ENCODE results near the gene GLTP. TPM values are rescaled to one million over a fixed set of nuclear protein-coding genes. Genes with fewer than 3 reads are reported as not detected.

GLTP gene
- total and polyA plus RNA-seq, 2 of the 13 experiments (the other 11 are each of a cell fraction or from before 2014, with no cell fraction given): 10.7 to 12.9 TPM

GRCh38 chr12:109822951-109823411 lies 57.4 kb downstream of the GLTP start (continued):
- no peak for TF ChIP-seq SMAD3 (CRISPR knock-in tag; IDR thresholded peaks at IDR 0.05)
- TF ChIP-seq GABPB1 (CRISPR knock-in tag; IDR thresholded peaks at IDR 0.05): peak; percentile 70; the same call in 1 of the 2 replicates
- TF ChIP-seq RXRA (CRISPR knock-in tag; IDR thresholded peaks at IDR 0.05): peak; percentile 82

GRCh38 chr12:109822416-109822815 lies 57.9 kb downstream of the GLTP start:
- H3K9me3 ChIP-seq (ENCODE audit: low read length): no peaks in the 10 kb centered on the region
- intact Hi-C loops (cut with micrococcal nuclease; ENCODE audit: unreplicated experiment) (no loop called here), in situ Hi-C loops (cut with HindIII; ENCODE audit: extremely low pct_ligation_motif_present, low pct_unique_long_range_greater_than_20kb) (no loop called here)
- POLR2A ChIA-PET: no interaction called here
- WGBS (ENCODE audit: low lambda C conversion rate): 32% methylated on average over 7 of the region's 7 CpGs
- peaks cover 76% of the 10 kb centered on the region for H3K4me1 ChIP-seq (ENCODE audit: insufficient read depth, low read length)
- DNase-seq (ENCODE audit: low spot score) (no peak), ATAC-seq (no peak; the same call in 2 of the 3 replicates), FAIRE-seq (no peak)
- no peaks in the 10 kb centered on the region for H4K20me1 ChIP-seq (ENCODE audit: insufficient read depth, low read length)
- peak overlapping the region; percentile 42; the same call in 1 of the 2 replicates for H3K9ac ChIP-seq (ENCODE audit: insufficient read depth, low read depth, low read length)
- H3K27me3 ChIP-seq (ENCODE audit: control insufficient read depth in 1 of 2, insufficient read depth in 2 of 2, low read length in 2 of 2): no peaks in the 10 kb centered on the region
- peak overlapping the region; percentile 76 for H3K4me2 ChIP-seq (ENCODE audit: low read depth, low read length)
- CTCF ChIA-PET (ENCODE audit: low intra/inter-chr PET ratio, low total read pairs): no interaction called here
- H3K79me2 ChIP-seq (ENCODE audit: insufficient read depth, low read length): no peaks in the 10 kb centered on the region
- no peaks in the 10 kb centered on the region for H3K36me3 ChIP-seq (replicated peaks in 1 of 2; ENCODE audit: control insufficient read depth in 1 of 2, insufficient read depth in 2 of 2, low read length in 2 of 2)
- peak overlapping the region; percentile 31 for H3K27ac ChIP-seq (ENCODE audit: extremely low read length, insufficient read depth, low read length)
- peak overlapping the region in 1 of 3 experiments; percentile 48; a peak in 3 of 6 replicates for H3K4me3 ChIP-seq (replicated peaks in 1 of 3; ENCODE audit: insufficient read depth in 1 of 3, low read depth in 2 of 3, low read length in 3 of 3)
- no peak overlapping the region for H2AFZ ChIP-seq (ENCODE audit: low read length)
- BruUV-seq (replicated peaks): no TSS peak
- TF ChIP-seq ZNF24 (IDR thresholded peaks at IDR 0.05) (no peak), ZNF382 (CRISPR knock-in tag; IDR thresholded peaks at IDR 0.05; ENCODE audit: borderline replicate concordance) (no peak), ZNF563 (CRISPR knock-in tag; IDR thresholded peaks at IDR 0.05) (0 out of 2 replicates have a peak, but pooled peaks have one; percentile 32), ZNF768 (CRISPR knock-in tag; IDR thresholded peaks at IDR 0.05) (no peak), ZNF143 (CRISPR knock-in tag; IDR thresholded peaks at IDR 0.05) (peak; percentile 60; the same call in 1 of the 2 replicates), ZNF205 (CRISPR knock-in tag; IDR thresholded peaks at IDR 0.05) (0 out of 2 replicates have a peak, but pooled peaks have one; percentile 6), ZHX2 (IDR thresholded peaks at IDR 0.05; ENCODE audit: low read depth) (no peak), ZHX2 (CRISPR knock-in tag; IDR thresholded peaks at IDR 0.05; ENCODE audit: borderline replicate concordance) (no peak), TAF1 (CRISPR knock-in tag; IDR thresholded peaks at IDR 0.05) (0 out of 2 replicates have a peak, but pooled peaks have one; percentile 11), PBX2 (CRISPR knock-in tag; IDR thresholded peaks at IDR 0.05) (0 out of 2 replicates have a peak, but pooled peaks have one; percentile 23), CSRNP2 (CRISPR knock-in tag; conservative IDR thresholded peaks at IDR 0.05; ENCODE audit: low read depth) (no peak)
